ENCODE data around the gene ZNF492. TPM values are rescaled to one million over a fixed set of nuclear protein-coding genes. Genes with fewer than 3 reads are reported as not detected.
"Not testable (repeated sequence)": the region's sequence is repeated elsewhere in the genome, so short reads cannot be mapped to it uniquely, and the experiment has no call there.

The ZNF492 gene
- total RNA-seq, 4 donors from 2014 or later, result 0.20 to 0.27 TPM; not detected in 2

DNA sequence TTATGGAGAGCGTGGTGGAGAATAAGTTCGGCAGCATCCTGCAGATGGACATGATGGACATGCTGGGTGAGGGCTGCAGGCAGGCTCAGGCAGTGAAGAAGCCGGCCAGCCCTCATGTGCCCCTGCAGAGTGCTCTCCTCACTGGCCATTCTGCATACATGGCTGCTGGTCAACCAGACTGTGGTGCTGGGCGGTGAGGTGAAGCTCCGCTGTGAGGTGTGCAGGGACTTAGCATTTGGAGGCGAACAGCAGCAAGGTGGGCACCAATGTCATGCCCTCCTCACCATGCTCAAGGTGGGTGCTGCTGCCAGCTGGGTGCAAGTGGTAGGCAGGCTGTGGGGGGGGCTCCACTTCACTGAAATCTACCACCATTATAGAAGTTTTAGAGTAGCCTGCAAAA lies 5.7 kb upstream of the ZNF492 start:
- Histone ChIP-seq H3K27ac (no peak overlapping the region), H3K4me3 (no peak overlapping the region), H3K9me3 (no peaks in the 10 kb centered on the region), H3K36me3 (no peaks in the 10 kb centered on the region), H3K4me1 (no peaks in the 10 kb centered on the region), H3K27me3 (peaks cover 5% of the 10 kb centered on the region)
- in situ Hi-C loops (cut with MboI; ENCODE audit: low pct_ligation_motif_present in 1 of 4, low pct_unique_long_range_greater_than_20kb in 1 of 4, low sequenced_read_pairs in 3 of 4) (no loop called here), intact Hi-C loops (cut with DNase I; ENCODE audit: low total_unique reads) (no loop called here)
- no peak for TF ChIP-seq CTCF (IDR thresholded peaks at IDR 0.05)
- TF ChIP-seq POLR2AphosphoS5 (IDR thresholded peaks at IDR 0.05), result no peak
- no peak for TF ChIP-seq POLR2A (IDR thresholded peaks at IDR 0.05)
- TF ChIP-seq EP300 (IDR thresholded peaks at IDR 0.05; ENCODE audit: low read depth), result no peak
- 83% methylated on average over 6 of the region's 6 CpGs; no CpG with 5 or more reads in 1 of the 2 donors for WGBS, 2 donors (ENCODE audit: low coverage in 1 of 2)
- DNase-seq, result no peak

- Histone ChIP-seq H3K36me3 (no peaks in the 10 kb centered on the region), H3K27me3 (no peaks in the 10 kb centered on the region), H3K4me3 (peak overlapping the region; percentile 4 to 87 (median 52)), H3K27ac (no peak overlapping the region), H3K9me3 (peaks cover 0 to 8% of the 10 kb centered on the region in 2 donors), H3K4me1 (peaks cover 0 to 6% (median 3%) of the 10 kb centered on the region in 4 donors)
- no peak for DNase-seq
- no peak for TF ChIP-seq CTCF (IDR thresholded peaks at IDR 0.05)
- no peak for TF ChIP-seq EP300 (IDR thresholded peaks at IDR 0.05; ENCODE audit: low read depth)
- no peak for TF ChIP-seq POLR2AphosphoS5 (IDR thresholded peaks at IDR 0.05)
- no peak for TF ChIP-seq POLR2A (IDR thresholded peaks at IDR 0.05)
- 0 to 10% methylated on average over 3 to 21 of the region's 24 CpGs for WGBS, 2 donors (ENCODE audit: low coverage in 1 of 2)
- in situ Hi-C loops (cut with MboI; ENCODE audit: low pct_ligation_motif_present in 1 of 4, low pct_unique_long_range_greater_than_20kb in 1 of 4, low sequenced_read_pairs in 3 of 4), result no loop called here
- intact Hi-C loops (cut with DNase I; ENCODE audit: low total_unique reads), result no loop called here
These were observed 315 bp downstream of the ZNF492 start for GRCh38 chr19:22634450-22634827.

- H3K4me3 ChIP-seq; H3K27me3 ChIP-seq; in situ Hi-C loops (cut with MboI; ENCODE audit: low pct_ligation_motif_present in 1 of 4, low pct_unique_long_range_greater_than_20kb in 1 of 4, low sequenced_read_pairs in 3 of 4); H3K36me3 ChIP-seq; H3K4me1 ChIP-seq; H3K27ac ChIP-seq; intact Hi-C loops (cut with DNase I; ENCODE audit: low total_unique reads); DNase-seq: not testable (repeated sequence)
- WGBS, 2 donors (ENCODE audit: low coverage in 1 of 2), result 58 to 93% methylated on average over 2 of the region's 2 CpGs
- H3K9me3 ChIP-seq, result peaks cover 10 to 42% of the 10 kb centered on the region in 2 donors
These were observed 51.4 kb downstream of the ZNF492 start for GRCh38 chr19:22685493-22685892.

GRCh38 chr19:22702661-22703060 lies 68.5 kb downstream of the ZNF492 start:
- H3K27me3 ChIP-seq; H3K36me3 ChIP-seq; in situ Hi-C loops (cut with MboI; ENCODE audit: low pct_ligation_motif_present in 1 of 4, low pct_unique_long_range_greater_than_20kb in 1 of 4, low sequenced_read_pairs in 3 of 4); H3K4me1 ChIP-seq; H3K27ac ChIP-seq; DNase-seq; intact Hi-C loops (cut with DNase I; ENCODE audit: low total_unique reads); H3K4me3 ChIP-seq: not testable (repeated sequence)
- 94% methylated on average over 18 of the region's 22 CpGs; no CpG with 5 or more reads in 1 of the 2 donors for WGBS, 2 donors (ENCODE audit: low coverage in 1 of 2)
- H3K9me3 ChIP-seq, result peaks cover 5 to 22% of the 10 kb centered on the region in 2 donors

- H3K27me3 ChIP-seq; H3K4me1 ChIP-seq; H3K27ac ChIP-seq; in situ Hi-C loops (cut with MboI; ENCODE audit: low pct_ligation_motif_present in 1 of 4, low pct_unique_long_range_greater_than_20kb in 1 of 4, low sequenced_read_pairs in 3 of 4); H3K4me3 ChIP-seq; H3K36me3 ChIP-seq; intact Hi-C loops (cut with DNase I; ENCODE audit: low total_unique reads); DNase-seq: not testable (repeated sequence)
- H3K9me3 ChIP-seq, result peaks cover 5 to 19% of the 10 kb centered on the region in 2 donors
- WGBS, 2 donors (ENCODE audit: low coverage in 1 of 2), result 92% methylated on average over 21 of the region's 28 CpGs; no CpG with 5 or more reads in 1 of the 2 donors
These were observed 69.0 kb downstream of the ZNF492 start for GRCh38 chr19:22703096-22703495.

- Histone ChIP-seq H3K27ac (no peak overlapping the region), H3K9me3 (peaks cover 16 to 31% of the 10 kb centered on the region in 2 donors), H3K4me3 (no peak overlapping the region), H3K27me3 (no peaks in the 10 kb centered on the region), H3K4me1 (no peaks in the 10 kb centered on the region), H3K36me3 (no peaks in the 10 kb centered on the region)
- intact Hi-C loops (cut with DNase I; ENCODE audit: low total_unique reads), result no loop called here
- DNase-seq, result no peak
- no peak for TF ChIP-seq POLR2AphosphoS5 (IDR thresholded peaks at IDR 0.05)
- no peak for TF ChIP-seq CTCF (IDR thresholded peaks at IDR 0.05)
- TF ChIP-seq EP300 (IDR thresholded peaks at IDR 0.05; ENCODE audit: low read depth), result no peak
- TF ChIP-seq POLR2A (IDR thresholded peaks at IDR 0.05), result no peak
- WGBS, 2 donors (ENCODE audit: low coverage in 1 of 2), result 60 to 68% methylated on average over 1 to 27 of the region's 27 CpGs
- in situ Hi-C loops (cut with MboI; ENCODE audit: low pct_ligation_motif_present in 1 of 4, low pct_unique_long_range_greater_than_20kb in 1 of 4, low sequenced_read_pairs in 3 of 4), result no loop called here
These were observed 74.9 kb downstream of the ZNF492 start for GRCh38 chr19:22708983-22709382.

Data from transverse colon (tissue), 4 donors.